ENCODE results near the gene ZNF444. TPM values are rescaled to one million over a fixed set of nuclear protein-coding genes. Genes with fewer than 3 reads are reported as not detected.
"Not testable (repeated sequence)": the region's sequence is repeated elsewhere in the genome, so short reads cannot be mapped to it uniquely, and the experiment has no call there.

ZNF444 gene
- total RNA-seq, 4 donors from 2014 or later, result 10.6 to 22.1 (median 15.6) TPM

DNA sequence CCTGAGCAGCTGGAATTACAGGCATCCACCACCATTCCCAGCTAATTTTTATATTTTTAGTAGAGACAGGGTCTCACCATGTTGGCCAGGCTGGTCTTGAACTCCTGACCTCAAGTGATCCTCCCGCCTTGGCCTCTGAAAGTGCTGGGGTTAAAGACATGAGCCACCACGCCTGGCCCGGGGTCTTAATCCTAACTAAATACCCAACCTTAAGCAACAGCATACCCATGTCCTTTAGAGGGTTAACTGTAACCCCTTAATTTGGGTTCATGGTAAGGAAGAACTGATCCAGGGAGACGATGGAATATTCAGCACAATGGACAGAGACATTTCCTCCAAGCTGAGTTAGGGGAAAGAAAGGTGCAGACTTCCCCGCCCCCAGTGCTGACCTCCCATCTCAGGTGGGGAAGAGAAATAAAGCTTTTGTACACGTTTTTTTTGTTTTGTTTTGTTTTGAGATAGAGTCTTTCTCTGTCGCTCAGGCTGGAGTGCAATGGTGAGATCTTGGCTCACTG is 26.0 kb downstream of the ZNF444 start:
- intact Hi-C loops (cut with DNase I), result no loop called here
- Histone ChIP-seq H3K27ac (no peak overlapping the region), H3K4me3 (no peak overlapping the region), H3K27me3 (no peaks in the 10 kb centered on the region), H3K9me3 (no peaks in the 10 kb centered on the region), H3K4me1 (peaks cover 0 to 19% (median 0%) of the 10 kb centered on the region in 3 donors), H3K36me3 (no peaks in the 10 kb centered on the region)
- TF ChIP-seq, protein P1, sequence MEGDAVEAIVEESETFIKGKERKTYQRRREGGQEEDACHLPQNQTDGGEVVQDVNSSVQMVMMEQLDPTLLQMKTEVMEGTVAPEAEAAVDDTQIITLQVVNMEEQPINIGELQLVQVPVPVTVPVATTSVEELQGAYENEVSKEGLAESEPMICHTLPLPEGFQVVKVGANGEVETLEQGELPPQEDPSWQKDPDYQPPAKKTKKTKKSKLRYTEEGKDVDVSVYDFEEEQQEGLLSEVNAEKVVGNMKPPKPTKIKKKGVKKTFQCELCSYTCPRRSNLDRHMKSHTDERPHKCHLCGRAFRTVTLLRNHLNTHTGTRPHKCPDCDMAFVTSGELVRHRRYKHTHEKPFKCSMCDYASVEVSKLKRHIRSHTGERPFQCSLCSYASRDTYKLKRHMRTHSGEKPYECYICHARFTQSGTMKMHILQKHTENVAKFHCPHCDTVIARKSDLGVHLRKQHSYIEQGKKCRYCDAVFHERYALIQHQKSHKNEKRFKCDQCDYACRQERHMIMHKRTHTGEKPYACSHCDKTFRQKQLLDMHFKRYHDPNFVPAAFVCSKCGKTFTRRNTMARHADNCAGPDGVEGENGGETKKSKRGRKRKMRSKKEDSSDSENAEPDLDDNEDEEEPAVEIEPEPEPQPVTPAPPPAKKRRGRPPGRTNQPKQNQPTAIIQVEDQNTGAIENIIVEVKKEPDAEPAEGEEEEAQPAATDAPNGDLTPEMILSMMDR (IDR thresholded peaks at IDR 0.05), result no peak
- TF ChIP-seq POLR2A (IDR thresholded peaks at IDR 0.05), result no peak
- DNase-seq, result no peak
- WGBS, 2 donors, result 39 to 49% methylated on average over 7 of the region's 7 CpGs

DNA sequence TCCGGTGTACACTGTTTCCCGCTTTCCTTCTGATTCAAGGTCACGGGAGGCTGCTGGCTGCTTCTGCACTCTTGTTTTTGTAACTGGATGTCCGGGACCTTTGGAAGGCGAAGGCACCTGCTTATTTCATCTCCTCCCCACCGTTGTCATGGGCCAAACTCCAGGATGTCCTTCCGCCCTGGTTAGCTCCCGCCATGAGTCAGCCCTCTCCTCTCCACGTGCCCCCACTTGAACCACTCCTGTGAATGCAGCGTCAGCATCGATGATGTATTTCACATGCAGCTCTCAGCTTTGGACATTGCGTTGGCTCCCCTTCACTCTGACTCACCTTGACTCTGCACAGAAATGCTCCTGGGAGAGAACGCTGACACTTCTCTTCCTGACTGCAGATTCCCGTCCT is 29.2 kb downstream of the ZNF444 start:
- peaks cover 0 to 24% (median 0%) of the 10 kb centered on the region in 4 donors for H3K27me3 ChIP-seq
- no peaks in the 10 kb centered on the region for H3K36me3 ChIP-seq
- H3K4me3 ChIP-seq, result no peak overlapping the region
- intact Hi-C loops (cut with DNase I), result loop anchor here (5.0 kb wide), 1 partner anchor 93 kb away; no protein-coding TSS in a partner anchor
- H3K9me3 ChIP-seq, result no peaks in the 10 kb centered on the region
- peaks cover 0 to 19% (median 0%) of the 10 kb centered on the region in 3 donors for H3K4me1 ChIP-seq
- DNase-seq, result no peak
- no peak overlapping the region for H3K27ac ChIP-seq
- TF ChIP-seq POLR2A (IDR thresholded peaks at IDR 0.05), result no peak
- TF ChIP-seq, protein P1 (IDR thresholded peaks at IDR 0.05), result no peak
- 40% methylated on average over 13 to 14 of the region's 14 CpGs for WGBS, 2 donors

DNA sequence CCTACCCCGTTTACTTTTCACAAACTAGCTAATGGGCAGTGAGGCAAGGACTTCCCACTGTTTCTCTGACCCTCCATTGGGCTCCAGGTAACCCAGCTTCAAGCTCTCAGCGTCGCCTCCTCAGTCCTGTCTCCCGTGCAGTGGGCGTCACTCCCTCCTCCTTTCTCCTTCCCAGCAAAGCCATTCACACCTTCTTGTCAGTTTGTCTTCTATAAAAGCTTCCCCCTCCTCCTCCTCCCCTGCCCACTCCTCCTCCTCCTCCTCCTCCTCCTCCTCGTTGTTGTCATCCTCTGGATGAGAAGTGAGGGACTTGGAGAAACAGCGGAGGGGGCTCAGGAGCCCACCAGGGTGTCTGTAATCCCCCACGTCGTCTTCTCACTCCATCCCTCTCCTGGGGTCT is 33.0 kb downstream of the ZNF444 start:
- Histone ChIP-seq H3K4me3 (no peak overlapping the region), H3K9me3 (no peaks in the 10 kb centered on the region), H3K27ac (no peak overlapping the region), H3K27me3 (peaks cover 0 to 46% (median 0%) of the 10 kb centered on the region in 4 donors), H3K4me1 (peaks cover 0 to 19% (median 0%) of the 10 kb centered on the region in 3 donors), H3K36me3 (no peaks in the 10 kb centered on the region)
- intact Hi-C loops (cut with DNase I), result loop anchor here (5.0 kb wide), 1 partner anchor 97 kb away; no protein-coding TSS in a partner anchor
- WGBS, 2 donors, result 17 to 24% methylated on average over 9 of the region's 9 CpGs
- DNase-seq, result no peak
- TF ChIP-seq, protein P1 (IDR thresholded peaks at IDR 0.05), result no peak
- no peak for TF ChIP-seq POLR2A (IDR thresholded peaks at IDR 0.05)

DNA sequence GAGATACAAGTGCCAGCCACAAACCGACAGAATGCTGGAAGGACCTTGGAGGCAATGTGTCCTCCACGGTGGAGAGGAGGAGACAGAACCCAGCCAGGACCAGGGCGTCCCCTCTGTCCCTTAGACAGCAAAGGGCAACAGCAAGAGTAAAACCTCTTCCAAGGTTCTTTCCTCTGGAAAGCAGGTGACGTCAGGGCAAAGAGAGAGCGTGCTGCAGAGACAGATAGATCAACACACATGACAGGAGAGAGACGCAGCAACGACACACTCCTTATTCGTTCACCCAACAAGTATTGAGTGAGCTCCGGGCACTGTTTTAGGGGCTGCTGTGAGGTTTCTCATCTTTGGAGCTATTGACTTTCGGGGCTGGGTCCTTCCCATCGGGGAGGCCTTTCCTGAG is 33.5 kb downstream of the ZNF444 start:
- Histone ChIP-seq H3K27ac (no peak overlapping the region), H3K4me1 (peaks cover 0 to 19% (median 0%) of the 10 kb centered on the region in 3 donors), H3K27me3 (peaks cover 0 to 46% (median 0%) of the 10 kb centered on the region in 4 donors), H3K36me3 (no peaks in the 10 kb centered on the region), H3K4me3 (no peak overlapping the region), H3K9me3 (no peaks in the 10 kb centered on the region)
- WGBS, 2 donors, result 44 to 54% methylated on average over 11 of the region's 11 CpGs
- no peak for DNase-seq
- intact Hi-C loops (cut with DNase I), result loop anchor here (5.0 kb wide), 1 partner anchor 97 kb away; no protein-coding TSS in a partner anchor
- no peak for TF ChIP-seq POLR2A (IDR thresholded peaks at IDR 0.05)
- TF ChIP-seq, protein P1 (IDR thresholded peaks at IDR 0.05), result no peak

DNA sequence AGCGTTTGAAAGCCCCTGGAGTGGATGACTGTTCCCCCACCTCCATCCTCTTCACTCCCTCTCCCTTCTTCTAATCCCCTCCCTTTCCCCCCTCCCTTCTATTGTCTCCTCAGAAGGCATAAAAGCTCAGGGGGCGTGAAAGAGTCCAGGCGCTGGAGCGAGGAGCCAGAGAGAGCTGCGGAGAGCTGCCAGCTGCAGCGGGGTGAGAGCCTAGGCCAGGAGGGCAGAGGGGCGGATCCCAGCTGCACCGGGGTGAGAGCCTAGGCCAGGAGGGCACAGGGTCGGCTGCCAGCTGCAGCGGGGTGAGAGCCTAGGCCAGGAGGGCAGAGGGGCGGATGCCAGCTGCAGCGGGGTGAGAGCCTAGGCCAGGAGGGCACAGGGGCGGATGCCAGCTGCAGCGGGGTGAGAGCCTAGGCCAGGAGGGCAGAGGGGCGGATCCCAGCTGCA is 34.8 kb downstream of the ZNF444 start, which contains the start of gene GALP:
Gene GALP, plus strand, starts transcription at position 148 of the 447 bp plus-strand sequence. CDS start 1,101 bp downstream, outside the sequence.
- H3K27ac ChIP-seq; H3K36me3 ChIP-seq; H3K9me3 ChIP-seq; H3K4me3 ChIP-seq; intact Hi-C loops (cut with DNase I); H3K4me1 ChIP-seq; DNase-seq: not testable (repeated sequence)
- WGBS, 2 donors, result 10 to 57% methylated on average over 1 to 6 of the region's 15 CpGs
- peaks cover 0 to 46% (median 0%) of the 10 kb centered on the region in 4 donors for H3K27me3 ChIP-seq

DNA sequence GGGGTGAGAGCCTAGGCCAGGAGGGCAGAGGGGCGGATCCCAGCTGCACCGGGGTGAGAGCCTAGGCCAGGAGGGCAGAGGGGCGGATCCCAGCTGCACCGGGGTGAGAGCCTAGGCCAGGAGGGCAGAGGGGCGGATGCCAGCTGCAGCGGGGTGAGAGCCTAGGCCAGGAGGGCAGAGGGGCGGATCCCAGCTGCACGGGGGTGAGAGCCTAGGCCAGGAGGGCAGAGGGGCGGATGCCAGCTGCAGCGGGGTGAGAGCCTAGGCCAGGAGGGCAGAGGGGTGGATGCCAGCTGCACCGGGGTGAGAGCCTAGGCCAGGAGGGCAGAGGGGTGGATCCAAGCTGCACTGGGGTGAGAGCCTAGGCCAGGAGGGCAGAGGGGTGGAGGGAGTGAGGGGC is 35.2 kb downstream of the ZNF444 start:
- H3K4me3 ChIP-seq; H3K36me3 ChIP-seq; DNase-seq; H3K9me3 ChIP-seq; H3K27ac ChIP-seq; intact Hi-C loops (cut with DNase I); H3K4me1 ChIP-seq: not testable (repeated sequence)
- WGBS, 2 donors, result 25 to 44% methylated on average over 1 of the region's 11 CpGs
- peaks cover 0 to 46% (median 0%) of the 10 kb centered on the region in 4 donors for H3K27me3 ChIP-seq

Measured in esophagus squamous epithelium (tissue), 5 donors.